ENCODE data around the gene GRHL1. TPM values are rescaled to one million over a fixed set of nuclear protein-coding genes. Genes with fewer than 3 reads are reported as not detected.

The GRHL1 gene
- total RNA-seq, 1 experiment from 2014 or later: 2.5 TPM

GRCh38 chr2:10041711-10042110 is 90.2 kb downstream of the GRHL1 start:
- H3K9me3 ChIP-seq (ENCODE audit: control insufficient read depth, low read depth, low read length): no peaks in the 10 kb centered on the region
- H2AFZ ChIP-seq (ENCODE audit: low read length): no peak overlapping the region
- no peak overlapping the region for H2BK5ac ChIP-seq (ENCODE audit: insufficient read length, low read length)
- WGBS (ENCODE audit: extremely low coverage, insufficient read length, low lambda C conversion rate): no CpG with 5 or more reads among the region's 14 CpGs
- no peak overlapping the region for H4K8ac ChIP-seq (replicated peaks; ENCODE audit: insufficient read length, low read depth, low read length)
- H4K5ac ChIP-seq (ENCODE audit: insufficient read length, low read depth, low read length): no peak overlapping the region
- H3K27ac Mint-ChIP-seq: no peak overlapping the region
- no peak overlapping the region for H3K23ac ChIP-seq (ENCODE audit: insufficient read length, low read depth, low read length)
- peaks cover 14 to 26% of the 10 kb centered on the region in 2 experiments for H3K4me1 Mint-ChIP-seq
- no peak overlapping the region for H2BK120ac ChIP-seq (ENCODE audit: low read depth, low read length, poor library complexity, severe bottlenecking)
- H2AK5ac ChIP-seq (ENCODE audit: insufficient read length, low read length): no peak overlapping the region
- no peaks in the 10 kb centered on the region; the same call in 1 of the 2 replicates for H3K27me3 ChIP-seq (ENCODE audit: insufficient read depth, low read length)
- H3K36me3 Mint-ChIP-seq (ENCODE audit: insufficient read depth in 1 of 3, low read depth in 3 of 3): peaks cover 8 to 26% (median 11%) of the 10 kb centered on the region in 3 experiments
- H3K9ac ChIP-seq (ENCODE audit: extremely low read depth, insufficient read length, low read length): no peak overlapping the region
- H3K14ac ChIP-seq (ENCODE audit: insufficient read depth, low read length): no peak overlapping the region
- no peak overlapping the region for H2BK15ac ChIP-seq (ENCODE audit: low read depth, low read length)
- no peak for TF ChIP-seq CTCF (conservative IDR thresholded peaks at IDR 0.05)
- DNase-seq: no peak
- peaks cover 10% of the 10 kb centered on the region for H3K23me2 ChIP-seq (ENCODE audit: insufficient read length, low read depth, low read length, poor library complexity, severe bottlenecking)
- no peak overlapping the region for H3T11ph ChIP-seq (ENCODE audit: low read length)
- peak overlapping the region; percentile 75 for H3K4me2 ChIP-seq (ENCODE audit: insufficient read depth, insufficient read length, low read length)
- H3K4me3 Mint-ChIP-seq: peak overlapping the region; percentile 71 to 85; a peak in 4 of 5 replicates
- no peak overlapping the region for H2BK20ac ChIP-seq (ENCODE audit: low read depth, low read length, poor library complexity, severe bottlenecking)
- no peak overlapping the region for H3K18ac ChIP-seq (ENCODE audit: insufficient read length, low read depth, low read length)
- H3K56ac ChIP-seq (ENCODE audit: insufficient read length, low read depth, low read length): no peak overlapping the region
- H3K4me1 ChIP-seq (ENCODE audit: insufficient read depth, low read length): no peaks in the 10 kb centered on the region
- no peaks in the 10 kb centered on the region for H3K79me2 ChIP-seq (ENCODE audit: insufficient read depth, low read length)
- H3K27me3 Mint-ChIP-seq (ENCODE audit: low read depth): peaks cover 45% of the 10 kb centered on the region
- H3K4ac ChIP-seq (ENCODE audit: low read depth, low read length): no peak overlapping the region
- no peak overlapping the region for H3K27ac ChIP-seq (ENCODE audit: insufficient read length, low read depth, low read length)
- no peak overlapping the region for H4K91ac ChIP-seq (ENCODE audit: insufficient read length, low read depth, low read length)
- H2BK12ac ChIP-seq (ENCODE audit: insufficient read length, low read depth, low read length): peak overlapping the region; percentile 41
- H4K20me1 ChIP-seq (ENCODE audit: control insufficient read depth, insufficient read depth, insufficient read length): no peaks in the 10 kb centered on the region
- H3K9me3 Mint-ChIP-seq: peaks cover 0 to 5% of the 10 kb centered on the region in 2 experiments; a peak in 3 of 5 replicates
- no peaks in the 10 kb centered on the region for H3K79me1 ChIP-seq (ENCODE audit: insufficient read depth, low read depth, low read length, poor library complexity, severe bottlenecking)
